Stimulated activated CD4-positive, alpha-beta T cell treated with anti-CD3 and anti-CD28 coated beads, Interleukin-4, amount 100 ng/mL, for 1 hour (primary cell): ENCODE results near the gene WDR44.
"Not testable (repeated sequence)": the region's sequence is repeated elsewhere in the genome, so short reads cannot be mapped to it uniquely, and the experiment has no call there.

Experiments
- DNase-seq: peaks from one replicate; pipeline ENCODE4 v3.0.0-alpha.2; 2020

WDR44 gene

DNA sequence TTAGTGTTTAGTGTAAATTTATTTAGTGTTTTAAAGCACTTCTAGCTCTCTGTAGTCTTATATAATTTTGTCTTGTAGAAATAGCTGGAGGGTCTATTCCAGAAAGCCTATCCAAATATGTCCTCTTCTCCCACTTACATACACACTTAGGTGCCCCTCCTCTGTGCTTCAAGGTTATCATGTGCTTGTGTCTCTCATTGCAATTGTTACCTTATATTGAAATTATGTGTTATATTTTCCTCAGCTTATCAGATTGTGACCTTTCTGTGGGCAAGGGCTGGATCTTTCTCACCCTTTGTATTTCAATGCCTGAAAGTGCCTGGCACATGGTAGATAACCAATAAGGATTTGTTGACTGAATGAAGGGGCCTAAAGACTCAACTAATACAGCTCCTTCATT is 18.4 kb downstream of the WDR44 start:
- no peak for DNase-seq

DNA sequence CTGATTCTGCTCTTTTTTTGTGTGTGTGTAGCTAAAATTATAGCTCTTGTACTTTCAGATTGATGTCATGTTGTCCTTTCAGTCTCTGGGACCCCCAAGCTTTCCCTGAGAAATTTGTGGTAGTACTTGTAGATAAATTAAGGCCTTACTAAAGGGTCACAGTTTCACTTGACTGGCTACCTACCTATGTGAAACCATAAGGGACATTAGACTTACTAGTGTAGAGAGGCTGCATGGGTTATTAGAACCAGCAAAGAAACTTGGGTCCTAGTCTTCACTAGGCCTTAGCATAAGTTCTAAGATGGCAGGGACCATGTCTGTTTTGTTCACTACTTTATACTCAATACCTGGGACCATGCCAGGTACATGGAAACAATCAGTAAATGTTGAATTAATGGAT is 21.4 kb downstream of the WDR44 start:
- DNase-seq = no peak

DNA sequence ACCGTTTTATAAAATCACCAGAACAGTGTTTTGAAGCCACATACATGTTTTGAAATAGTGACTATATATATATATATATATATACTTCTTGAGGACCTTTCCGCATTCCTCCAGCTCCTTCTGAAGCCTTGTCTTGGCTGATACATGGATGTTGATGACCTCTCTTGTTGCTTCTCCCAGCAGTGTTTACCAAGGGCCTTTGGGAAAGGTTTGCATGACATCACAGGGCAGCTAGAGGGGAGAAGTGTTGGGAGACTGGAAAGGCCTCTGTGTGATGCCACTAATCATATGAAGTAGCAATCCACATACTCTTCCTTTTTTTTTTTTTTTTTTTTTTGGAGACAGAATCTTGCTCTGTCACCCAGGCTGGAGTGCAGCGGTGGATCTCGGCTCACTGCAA is 22.5 kb downstream of the WDR44 start:
- no peak for DNase-seq

DNA sequence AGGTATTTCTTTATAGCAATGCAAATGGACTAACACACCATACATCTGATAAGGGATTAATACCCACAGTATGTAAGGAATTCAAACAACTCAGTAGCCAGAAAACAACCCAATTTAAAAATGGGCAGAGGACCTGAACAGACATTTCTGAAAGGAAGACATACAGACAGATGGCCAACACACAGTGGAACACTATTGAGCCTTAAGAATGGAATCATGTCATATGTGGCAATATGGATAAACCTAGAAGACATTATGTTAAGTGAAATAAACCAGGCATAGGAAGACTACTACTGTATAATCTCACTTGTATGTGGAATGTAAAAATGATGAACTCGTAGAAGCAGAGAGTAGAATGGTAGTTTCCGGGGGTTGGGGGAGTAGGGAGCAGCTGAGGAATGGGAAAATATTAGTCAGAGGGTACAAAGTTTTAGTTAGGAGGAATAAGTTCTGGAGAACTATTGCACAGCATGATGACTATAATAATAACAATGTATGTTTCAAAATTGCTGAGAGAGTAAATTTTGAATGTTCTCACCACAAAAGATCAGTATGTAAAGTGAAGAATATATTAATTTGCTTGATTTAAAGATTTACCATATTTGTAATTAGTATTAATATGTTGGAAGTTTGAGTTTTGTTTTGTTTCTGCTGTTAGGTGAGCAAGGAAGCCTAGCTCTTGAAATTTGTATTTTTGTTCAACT is 25.2 kb downstream of the WDR44 start:
- DNase-seq = no peak

DNA sequence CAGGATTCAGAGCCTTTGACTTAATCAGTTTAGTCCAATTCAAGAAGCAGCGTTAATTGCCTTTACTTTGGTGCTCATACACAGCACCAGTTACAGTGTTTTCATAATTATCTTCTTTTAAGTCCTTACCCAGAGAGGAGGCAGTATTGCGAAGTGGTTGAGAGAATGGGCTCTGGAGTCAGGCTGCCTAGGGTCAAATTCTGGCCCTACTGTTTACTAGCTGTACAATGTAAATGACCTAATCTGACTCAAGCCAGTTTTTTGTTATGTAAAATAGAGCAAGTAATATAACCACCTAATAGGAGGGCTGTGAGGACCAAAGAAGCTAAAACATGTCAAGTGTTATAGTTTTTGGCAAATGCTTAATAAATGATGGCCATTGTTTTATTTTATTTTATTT is 27.6 kb downstream of the WDR44 start:
- no peak for DNase-seq

DNA sequence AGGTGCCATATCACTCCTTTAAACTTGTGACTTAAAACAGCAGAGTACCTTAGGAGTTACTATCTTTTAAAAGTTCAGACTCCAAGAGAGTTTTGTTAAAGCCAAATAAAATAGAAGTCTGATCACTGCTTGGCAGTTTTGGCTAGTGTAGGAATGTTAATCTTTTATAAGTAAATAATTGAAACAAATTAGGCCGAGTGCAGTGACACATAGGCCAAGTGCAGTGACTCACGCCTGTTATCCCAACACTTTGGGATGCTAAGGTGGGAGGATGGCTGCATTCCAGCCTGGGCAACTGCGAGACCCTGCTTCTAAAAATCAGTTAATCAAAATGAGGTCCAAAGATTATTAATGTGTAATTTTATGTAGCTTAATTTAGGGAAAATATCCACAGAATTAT is 37.2 kb downstream of the WDR44 start:
- no peak for DNase-seq

DNA sequence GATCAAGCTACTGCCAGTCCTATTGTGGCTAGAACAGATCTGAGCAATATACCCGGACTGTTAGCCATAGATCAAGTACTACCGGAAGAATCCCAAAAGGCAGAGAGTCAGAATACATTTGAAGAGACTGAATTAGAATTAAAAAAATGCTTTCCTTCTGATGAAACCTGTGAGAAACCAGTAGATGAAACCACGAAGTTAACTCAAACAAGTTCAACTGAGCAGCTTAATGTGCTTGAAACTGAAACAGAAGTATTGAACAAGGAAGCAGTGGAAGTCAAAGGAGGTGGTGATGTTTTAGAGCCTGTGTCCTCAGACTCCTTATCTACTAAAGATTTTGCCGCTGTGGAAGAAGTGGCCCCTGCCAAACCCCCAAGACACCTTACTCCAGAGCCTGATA is 46.8 kb downstream of the WDR44 start:
- DNase-seq = no peak

DNA sequence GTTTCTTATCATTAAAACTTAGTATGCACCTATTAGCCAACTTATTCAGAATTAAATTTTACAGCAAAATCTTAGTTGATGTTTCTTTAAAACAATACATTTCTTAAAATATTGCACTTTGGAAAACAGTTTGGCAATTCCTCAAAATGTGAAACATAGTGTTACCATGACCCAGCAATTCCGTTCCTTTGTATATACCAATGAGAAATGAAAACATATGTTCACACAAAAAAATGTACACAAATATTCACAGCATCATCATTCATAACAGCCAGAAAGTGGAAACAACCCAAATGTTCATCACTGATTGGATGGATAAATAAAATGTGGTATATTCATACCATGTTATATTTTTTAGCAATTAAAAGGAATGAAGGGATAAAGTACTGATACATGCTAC is 50.2 kb downstream of the WDR44 start:
- DNase-seq = no peak

DNA sequence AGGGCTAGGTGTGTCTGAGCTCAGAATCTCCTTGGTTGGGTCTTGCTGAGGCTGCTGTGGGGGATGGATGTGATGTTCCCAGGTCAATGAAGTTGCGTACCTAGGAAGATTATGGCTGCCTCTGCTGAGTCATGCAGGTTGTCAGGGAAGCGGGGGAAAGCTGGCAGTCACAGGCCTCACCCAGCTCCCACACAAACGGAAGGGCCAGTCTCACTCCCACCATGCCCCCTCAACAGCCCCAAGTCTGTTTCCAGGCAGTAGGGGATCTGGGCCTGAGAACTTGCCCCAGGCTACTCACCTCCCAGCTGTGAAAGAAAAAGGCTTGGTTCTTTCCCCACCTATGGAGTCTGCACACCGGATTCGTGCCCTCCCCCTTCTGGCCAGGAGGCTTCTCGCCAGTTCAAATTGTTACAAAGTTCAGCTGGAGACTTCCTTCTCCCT is 72.9 kb downstream of the WDR44 start:
- DNase-seq = no peak

DNA sequence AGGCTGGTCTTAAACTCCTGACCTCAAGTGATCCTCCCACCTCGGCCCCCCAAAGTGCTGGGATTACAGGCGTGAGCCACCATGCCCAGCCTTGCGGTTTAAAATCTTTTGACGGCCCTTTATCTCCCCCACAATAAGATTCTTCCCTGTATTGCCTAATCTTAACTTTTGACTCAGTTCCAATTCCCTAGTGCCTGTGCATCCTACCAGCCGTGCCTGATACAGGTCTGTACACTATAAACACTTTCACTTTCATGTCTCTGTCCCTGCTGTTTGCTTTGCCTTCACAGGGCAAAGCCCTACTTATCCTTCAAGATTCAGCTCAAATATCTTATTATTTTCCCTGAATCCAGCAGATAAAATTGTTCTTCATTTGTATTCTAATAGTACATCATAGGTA is 74.6 kb downstream of the WDR44 start:
- no peak for DNase-seq

DNA sequence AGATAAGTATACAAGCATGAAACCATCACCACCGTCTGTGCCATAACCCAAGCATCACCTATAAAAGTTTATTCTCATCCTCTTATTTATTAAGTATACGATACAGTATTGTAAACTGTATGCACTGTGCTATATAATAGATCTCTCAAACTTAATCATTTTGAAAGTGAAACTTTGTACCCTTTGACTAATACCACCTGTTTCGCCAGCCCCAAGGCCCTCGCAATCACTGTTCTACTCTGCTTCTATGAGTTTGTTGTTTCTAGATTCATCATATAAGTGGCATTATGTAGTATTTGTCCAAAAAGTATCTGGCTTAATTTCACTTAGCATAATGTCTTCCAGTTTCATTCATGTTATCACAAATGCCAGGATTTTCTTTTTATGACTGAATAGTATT is 77.7 kb downstream of the WDR44 start:
- DNase-seq = no peak

DNA sequence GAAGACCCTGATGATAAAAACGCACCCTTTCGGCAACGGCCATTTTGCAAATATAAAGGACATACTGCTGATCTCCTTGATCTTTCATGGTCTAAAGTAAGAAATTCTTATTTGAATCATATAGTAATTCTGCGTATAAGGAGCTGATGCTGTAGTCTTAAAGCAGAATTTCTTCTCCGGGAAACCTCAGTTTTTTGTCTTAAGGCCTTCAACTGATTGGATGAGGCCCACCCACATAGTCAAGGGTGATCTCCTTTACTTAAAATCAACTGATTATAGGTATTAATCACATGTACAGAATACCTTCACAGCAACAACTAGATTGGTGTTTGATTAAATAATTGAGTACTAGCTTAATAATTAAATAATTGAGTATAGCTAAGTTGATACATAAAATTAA is 86.9 kb downstream of the WDR44 start:
- DNase-seq = no peak

DNA sequence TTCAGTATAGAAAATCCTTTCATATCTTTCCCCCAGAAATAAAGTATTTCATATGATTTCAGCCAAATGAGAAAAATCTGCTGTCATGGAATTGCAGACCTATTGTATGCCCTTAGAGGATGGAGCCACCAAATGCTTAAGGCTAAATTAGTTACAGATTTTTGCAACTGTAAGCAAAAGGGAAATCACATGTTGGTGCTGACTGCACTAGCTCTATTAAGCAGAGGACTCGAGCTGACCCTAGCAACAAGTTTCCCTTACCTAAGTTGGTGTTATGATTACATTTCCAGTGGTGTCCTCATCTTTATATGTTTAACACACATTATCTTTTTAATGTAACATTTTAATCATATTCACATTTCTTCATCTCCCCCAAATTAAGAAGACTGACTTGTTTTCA is 91.4 kb downstream of the WDR44 start:
- no peak for DNase-seq

DNA sequence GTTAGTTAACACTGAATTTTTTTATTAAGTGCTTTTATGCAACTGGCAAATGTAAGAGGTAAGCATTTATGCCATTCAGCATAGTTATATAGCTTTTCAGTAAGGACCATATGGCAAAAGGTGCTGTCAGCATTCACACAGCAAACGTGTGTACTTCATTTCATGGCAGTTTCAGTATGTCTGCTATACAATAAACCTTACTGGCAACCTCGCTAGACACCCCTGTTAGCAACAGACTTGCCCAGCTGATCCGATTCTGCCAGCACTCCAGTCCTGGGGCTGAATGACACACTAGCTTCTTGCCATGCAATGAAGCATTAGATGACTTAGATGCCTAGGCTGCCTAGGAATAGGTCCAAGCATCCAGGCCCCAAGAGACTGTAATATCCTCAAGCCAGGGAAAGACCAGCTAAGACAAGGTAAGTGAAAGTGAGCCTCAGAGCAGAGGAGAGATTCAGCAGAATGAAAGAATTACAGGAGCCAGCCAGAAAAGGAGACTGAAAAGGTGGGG is 102.4 kb downstream of the WDR44 start:
- no peak for DNase-seq

DNA sequence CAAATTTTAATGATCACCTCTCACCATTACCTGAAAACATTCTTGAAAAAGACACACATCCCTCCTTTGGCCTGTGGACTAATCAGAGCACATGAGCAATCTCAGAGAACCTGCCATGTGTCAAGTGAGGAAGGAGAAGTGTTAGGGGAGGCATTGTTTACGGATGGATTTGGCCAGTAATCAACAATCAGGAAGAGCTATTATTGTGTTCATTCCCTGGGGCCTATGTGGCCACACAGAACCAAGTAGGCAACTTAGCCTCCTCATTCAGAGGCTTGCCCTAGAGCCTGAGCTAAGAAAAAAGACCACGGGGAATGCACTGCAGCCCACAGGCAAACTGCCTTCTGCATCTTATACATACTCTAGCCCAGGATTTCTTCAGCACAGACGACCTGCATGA is 109.1 kb downstream of the WDR44 start:
- DNase-seq = no peak

DNA sequence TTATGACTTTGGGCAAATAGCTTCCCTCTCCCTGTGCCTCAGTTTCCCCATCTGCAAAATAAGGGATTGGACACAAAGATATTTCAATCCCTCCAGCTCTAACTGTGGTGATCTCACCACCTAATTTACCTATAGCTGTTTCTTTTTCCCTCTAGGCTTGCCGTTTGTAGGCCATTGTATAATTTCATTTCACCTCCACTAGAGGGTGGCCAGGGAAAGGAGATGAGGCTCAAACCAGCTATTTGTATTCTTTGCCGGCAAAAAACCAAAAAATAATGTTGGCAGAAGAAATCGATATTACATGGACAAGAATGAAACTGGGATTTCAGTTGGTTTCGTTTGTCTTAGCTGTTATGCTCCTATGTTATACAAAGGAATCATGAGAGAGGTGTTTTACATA is 113.6 kb downstream of the WDR44 start:
- DNase-seq = no peak

DNA sequence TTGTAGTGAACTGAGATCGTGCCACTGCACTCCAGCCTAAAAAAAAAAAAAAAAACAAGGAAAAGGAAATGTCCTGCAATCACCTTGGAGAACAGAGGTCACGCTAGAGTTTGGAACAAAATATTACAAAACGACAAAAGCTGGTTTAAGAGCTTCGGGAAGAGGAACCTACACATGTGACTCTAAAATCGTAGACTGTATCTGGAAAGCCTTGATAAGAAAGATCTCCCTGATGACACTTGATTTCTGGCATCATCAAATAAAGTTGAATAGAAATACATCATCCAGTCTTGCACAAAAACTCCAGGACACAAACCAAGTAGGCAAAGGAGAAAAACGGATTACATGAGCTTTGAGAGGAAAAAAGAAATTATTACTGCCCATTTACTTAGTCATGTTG is 118.6 kb downstream of the WDR44 start:
- DNase-seq = no peak

DNA sequence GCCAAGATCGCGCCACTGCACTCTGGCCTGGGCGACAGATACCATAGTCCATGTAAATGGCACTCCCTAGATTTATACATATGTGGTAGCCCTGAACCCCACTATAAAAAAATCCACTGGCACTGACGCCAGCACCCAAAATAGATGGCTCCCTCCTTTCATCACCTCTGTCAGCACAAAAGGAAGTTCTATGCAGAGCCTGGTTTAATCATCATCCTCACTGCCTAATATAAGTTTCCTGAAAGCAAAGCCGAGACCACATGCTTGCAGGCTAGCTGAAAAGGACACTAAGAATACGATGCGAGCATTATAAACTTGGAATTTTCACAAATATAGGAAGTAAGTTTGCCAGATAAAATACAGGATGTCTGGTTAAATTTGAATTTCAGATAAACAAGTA is 122.2 kb downstream of the WDR44 start:
- no peak for DNase-seq

DNA sequence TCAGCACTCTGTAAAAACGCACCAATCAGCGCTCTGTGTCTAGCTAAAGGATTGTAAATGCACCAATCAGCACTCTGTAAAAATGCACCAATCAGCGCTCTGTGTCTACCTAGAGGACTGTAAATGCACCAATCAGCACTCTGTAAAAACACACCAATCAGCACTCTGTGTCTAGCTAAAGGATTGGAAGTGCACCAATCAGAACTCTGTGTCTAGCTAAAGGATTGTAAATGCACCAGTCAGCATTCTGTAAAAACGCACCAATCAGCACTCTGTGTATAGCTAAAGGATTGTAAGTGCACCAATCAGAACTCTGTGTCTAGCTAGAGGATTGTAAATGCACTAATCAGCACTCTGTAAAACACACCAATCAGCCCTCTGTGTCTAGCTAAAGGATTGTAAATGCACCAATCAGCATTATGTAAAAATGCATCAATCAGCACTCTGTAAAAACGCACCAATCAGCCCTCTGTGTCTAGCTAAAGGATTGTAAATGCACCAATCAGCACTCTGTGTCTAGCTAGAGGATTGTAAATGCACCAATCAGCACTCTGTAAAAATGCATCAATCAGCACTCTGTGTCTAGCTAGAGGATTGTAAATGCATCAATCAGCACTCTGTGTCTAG is 124.9 kb downstream of the WDR44 start:
- not testable (repeated sequence) for DNase-seq

DNA sequence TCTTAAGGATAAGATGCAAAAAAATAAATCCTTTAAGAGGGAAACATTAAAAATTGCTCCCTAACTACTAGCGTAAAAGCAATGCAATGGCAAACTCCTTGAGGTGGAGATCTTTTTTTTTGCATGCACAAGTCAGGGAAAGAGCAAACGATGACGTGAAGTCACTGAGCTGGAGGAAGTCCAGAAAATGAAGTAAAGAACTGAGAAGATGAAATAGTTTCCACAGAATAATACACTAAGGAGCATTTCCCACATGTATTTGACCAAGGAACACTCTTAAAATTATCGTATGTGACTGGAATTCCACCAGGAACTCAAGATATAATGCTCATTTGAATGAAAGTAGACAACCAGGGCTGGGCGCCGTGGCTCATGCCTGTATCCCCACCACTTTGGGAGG is 128.7 kb downstream of the WDR44 start:
- DNase-seq = no peak

DNA sequence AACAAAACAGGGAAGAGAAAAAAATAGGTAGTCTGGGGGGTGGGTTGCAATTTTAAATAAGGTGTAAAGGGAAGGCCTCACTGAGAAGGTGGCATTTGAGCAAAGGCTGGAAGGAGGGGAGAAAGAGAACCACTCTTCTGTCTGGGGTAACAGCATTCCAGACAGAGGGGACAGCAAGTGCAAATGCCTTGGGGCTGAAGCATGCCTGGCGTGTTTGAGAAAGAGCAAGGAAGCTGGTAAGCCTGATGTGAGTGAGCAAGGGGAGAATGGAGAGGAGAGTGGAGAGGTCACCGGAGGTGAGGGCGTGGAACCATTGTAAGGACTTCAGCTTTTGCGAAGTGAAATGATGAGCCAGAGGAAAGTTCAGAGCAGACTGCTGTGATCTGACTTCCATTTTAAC is 130.0 kb downstream of the WDR44 start:
- no peak for DNase-seq

DNA sequence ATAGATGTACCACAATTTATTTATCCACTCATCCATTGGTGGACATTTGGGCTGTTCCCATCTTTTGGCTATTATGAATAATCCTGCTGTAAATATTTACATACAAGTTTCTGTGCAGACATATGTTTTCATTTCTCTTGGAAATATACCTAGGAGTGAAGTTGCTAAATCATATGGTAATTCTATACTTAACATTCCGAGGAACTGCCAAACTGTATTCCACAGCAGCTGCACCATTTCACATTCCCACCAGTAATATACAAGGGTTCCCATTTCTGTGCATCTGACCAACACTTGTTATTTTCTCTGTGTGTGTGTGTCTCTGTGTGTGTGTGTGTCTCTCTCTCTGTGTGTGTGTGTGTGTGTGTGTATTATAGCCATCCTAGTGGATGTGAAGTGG is 134.3 kb downstream of the WDR44 start:
- DNase-seq = no peak

DNA sequence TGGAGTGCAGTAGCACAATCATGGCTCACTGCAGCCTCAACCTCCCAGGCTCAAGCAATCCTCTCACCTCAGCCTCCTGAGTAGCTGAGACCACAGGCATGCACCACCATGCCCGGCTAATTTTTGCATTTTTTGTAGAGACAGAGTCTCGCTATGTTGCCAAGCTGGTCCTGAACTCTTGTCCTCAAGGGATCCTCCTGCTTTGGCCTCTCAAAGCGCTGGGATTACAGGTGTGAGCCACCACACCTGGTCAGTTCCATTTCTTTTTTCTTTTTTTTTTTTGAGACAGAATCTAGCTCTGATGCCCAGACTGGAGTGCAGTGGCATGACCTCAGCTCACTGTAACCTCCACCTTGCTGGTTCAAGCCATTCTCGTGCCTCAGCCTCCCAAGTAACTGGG is 136.5 kb downstream of the WDR44 start:
- not testable (repeated sequence) for DNase-seq

DNA sequence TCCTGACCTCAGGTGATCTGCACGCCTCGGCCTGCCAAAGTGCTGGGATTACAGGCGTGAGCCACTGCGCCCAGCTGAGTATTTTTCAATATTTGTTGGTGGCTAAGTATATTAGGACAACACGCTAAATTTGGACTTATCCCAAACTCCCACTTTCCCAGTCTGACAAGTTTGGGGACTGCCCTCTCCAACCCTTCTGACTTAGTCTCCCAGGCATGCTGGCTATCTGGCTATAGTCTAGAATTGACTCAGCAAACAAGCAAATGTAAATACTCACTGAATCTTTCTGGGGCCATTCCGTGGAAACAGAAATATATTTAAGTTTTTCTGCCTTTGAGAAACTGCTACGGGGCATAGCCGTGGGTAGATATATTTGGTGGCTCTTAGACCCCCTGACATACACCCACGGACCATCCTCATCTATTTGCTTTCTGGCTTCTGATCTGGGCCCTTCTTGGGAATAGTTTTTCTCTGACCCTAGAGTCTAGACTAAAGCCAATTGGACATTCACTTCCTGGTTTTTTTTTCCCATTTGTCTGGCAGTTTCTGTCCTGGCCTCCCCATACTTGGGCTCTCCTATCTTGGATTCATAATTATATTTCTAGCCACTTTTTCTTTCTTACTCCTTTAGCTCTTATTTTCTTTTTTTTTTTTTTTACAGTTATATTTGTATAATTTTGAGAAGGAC is 138.5 kb downstream of the WDR44 start:
- no peak for DNase-seq
